Measurements from ENCODE around the gene PAPLN. TPM values are rescaled to one million over a fixed set of nuclear protein-coding genes. Genes with fewer than 3 reads are reported as not detected.

PAPLN gene
- total RNA-seq, 2 donors from 2014 or later = 18.4 to 20.1 TPM

DNA sequence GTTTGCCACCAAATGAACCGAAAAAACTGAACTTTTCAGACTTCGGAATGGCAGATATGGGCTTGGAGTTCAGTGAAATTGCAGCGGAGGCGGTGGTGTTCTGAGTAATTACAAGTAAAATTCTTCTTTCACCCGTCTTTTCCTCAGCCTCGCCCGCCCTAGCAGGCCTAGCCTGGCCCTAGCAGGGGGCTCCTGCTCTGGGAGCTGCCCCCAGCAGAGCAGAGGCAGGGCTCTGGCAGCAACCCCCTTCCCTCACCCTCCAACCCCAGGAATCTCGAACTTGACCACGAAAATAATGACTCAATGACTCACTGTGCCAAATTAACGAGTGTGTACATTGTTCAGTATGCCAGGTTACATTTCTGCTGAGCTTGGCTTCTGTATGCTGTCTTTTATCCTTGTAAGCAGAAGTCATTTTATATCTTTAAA, 1.1 kb downstream of the PAPLN start:
- H3K36me3 ChIP-seq (ENCODE audit: control insufficient read depth, insufficient read depth, low read length) = no peaks in the 10 kb centered on the region
- H3K36me3 Mint-ChIP-seq (ENCODE audit: low read depth) = peaks cover under 1% of the 10 kb centered on the region
- H3K4me3 ChIP-seq (ENCODE audit: low read length) = peak overlapping the region; percentile 77
- peaks cover 79% of the 10 kb centered on the region for H3K27me3 Mint-ChIP-seq (ENCODE audit: insufficient read depth)
- 25 to 29% methylated on average over 7 to 10 of the region's 10 CpGs for WGBS, 2 experiments (ENCODE audit: insufficient coverage in 1 of 2, insufficient read length in 1 of 2)
- H3K27ac Mint-ChIP-seq = no peak overlapping the region
- DNase-seq = no peak
- TF ChIP-seq, protein P1, sequence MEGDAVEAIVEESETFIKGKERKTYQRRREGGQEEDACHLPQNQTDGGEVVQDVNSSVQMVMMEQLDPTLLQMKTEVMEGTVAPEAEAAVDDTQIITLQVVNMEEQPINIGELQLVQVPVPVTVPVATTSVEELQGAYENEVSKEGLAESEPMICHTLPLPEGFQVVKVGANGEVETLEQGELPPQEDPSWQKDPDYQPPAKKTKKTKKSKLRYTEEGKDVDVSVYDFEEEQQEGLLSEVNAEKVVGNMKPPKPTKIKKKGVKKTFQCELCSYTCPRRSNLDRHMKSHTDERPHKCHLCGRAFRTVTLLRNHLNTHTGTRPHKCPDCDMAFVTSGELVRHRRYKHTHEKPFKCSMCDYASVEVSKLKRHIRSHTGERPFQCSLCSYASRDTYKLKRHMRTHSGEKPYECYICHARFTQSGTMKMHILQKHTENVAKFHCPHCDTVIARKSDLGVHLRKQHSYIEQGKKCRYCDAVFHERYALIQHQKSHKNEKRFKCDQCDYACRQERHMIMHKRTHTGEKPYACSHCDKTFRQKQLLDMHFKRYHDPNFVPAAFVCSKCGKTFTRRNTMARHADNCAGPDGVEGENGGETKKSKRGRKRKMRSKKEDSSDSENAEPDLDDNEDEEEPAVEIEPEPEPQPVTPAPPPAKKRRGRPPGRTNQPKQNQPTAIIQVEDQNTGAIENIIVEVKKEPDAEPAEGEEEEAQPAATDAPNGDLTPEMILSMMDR (conservative IDR thresholded peaks at IDR 0.05) = no peak
- no peaks in the 10 kb centered on the region for H3K9me3 Mint-ChIP-seq
- peak overlapping the region; percentile 50 for H3K4me3 Mint-ChIP-seq
- peaks cover 42% of the 10 kb centered on the region for H3K4me1 Mint-ChIP-seq
- H3K9me3 ChIP-seq (ENCODE audit: control insufficient read depth, low read length) = no peaks in the 10 kb centered on the region
- peaks cover 24% of the 10 kb centered on the region for H3K4me1 ChIP-seq (ENCODE audit: control insufficient read depth, insufficient read depth, low read length)
- no peak overlapping the region for H3K27ac ChIP-seq (ENCODE audit: low read depth, low read length)
- peak overlapping the region; percentile 25 for H3K9ac ChIP-seq (ENCODE audit: extremely low read depth, low read length, poor library complexity, severe bottlenecking)
- H3K27me3 ChIP-seq (ENCODE audit: control insufficient read depth, insufficient read depth, low read length, poor library complexity, severe bottlenecking) = peaks cover 56% of the 10 kb centered on the region

DNA sequence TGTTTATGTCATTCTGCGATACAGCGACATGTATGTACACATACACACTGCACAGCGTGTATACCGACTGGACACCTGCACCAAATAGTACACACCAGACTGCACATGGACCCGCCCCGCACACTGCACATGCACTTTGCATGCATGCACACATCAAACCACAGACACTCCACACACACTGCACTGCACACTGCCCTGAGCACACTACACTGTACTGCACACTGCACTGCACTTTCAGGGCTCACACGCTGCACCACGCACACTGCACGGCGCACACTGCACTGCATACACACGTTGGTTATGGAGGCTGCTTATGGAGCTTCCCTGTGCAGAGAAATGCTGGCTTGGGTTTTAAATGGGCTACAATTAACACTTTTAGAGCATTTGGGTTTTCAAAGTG, 1.6 kb downstream of the PAPLN start:
- no peaks in the 10 kb centered on the region for H3K9me3 ChIP-seq (ENCODE audit: control insufficient read depth, low read length)
- H3K27me3 ChIP-seq (ENCODE audit: control insufficient read depth, insufficient read depth, low read length, poor library complexity, severe bottlenecking) = peaks cover 56% of the 10 kb centered on the region
- Mint-ChIP-seq H3K9me3 (no peaks in the 10 kb centered on the region), H3K27ac (no peak overlapping the region), H3K4me3 (peak overlapping the region; percentile 50), H3K36me3 (ENCODE audit: low read depth) (peaks cover 5% of the 10 kb centered on the region), H3K27me3 (ENCODE audit: insufficient read depth) (peaks cover 79% of the 10 kb centered on the region), H3K4me1 (peaks cover 37% of the 10 kb centered on the region)
- no peaks in the 10 kb centered on the region for H3K36me3 ChIP-seq (ENCODE audit: control insufficient read depth, insufficient read depth, low read length)
- peak overlapping the region; percentile 77 for H3K4me3 ChIP-seq (ENCODE audit: low read length)
- peaks cover 22% of the 10 kb centered on the region for H3K4me1 ChIP-seq (ENCODE audit: control insufficient read depth, insufficient read depth, low read length)
- H3K9ac ChIP-seq (ENCODE audit: extremely low read depth, low read length, poor library complexity, severe bottlenecking) = no peak overlapping the region
- H3K27ac ChIP-seq (ENCODE audit: low read depth, low read length) = no peak overlapping the region
- 91 to 93% methylated on average over 7 to 11 of the region's 11 CpGs for WGBS, 2 experiments (ENCODE audit: insufficient coverage in 1 of 2, insufficient read length in 1 of 2)
- no peak for DNase-seq
- TF ChIP-seq, protein P1 (conservative IDR thresholded peaks at IDR 0.05) = no peak

DNA sequence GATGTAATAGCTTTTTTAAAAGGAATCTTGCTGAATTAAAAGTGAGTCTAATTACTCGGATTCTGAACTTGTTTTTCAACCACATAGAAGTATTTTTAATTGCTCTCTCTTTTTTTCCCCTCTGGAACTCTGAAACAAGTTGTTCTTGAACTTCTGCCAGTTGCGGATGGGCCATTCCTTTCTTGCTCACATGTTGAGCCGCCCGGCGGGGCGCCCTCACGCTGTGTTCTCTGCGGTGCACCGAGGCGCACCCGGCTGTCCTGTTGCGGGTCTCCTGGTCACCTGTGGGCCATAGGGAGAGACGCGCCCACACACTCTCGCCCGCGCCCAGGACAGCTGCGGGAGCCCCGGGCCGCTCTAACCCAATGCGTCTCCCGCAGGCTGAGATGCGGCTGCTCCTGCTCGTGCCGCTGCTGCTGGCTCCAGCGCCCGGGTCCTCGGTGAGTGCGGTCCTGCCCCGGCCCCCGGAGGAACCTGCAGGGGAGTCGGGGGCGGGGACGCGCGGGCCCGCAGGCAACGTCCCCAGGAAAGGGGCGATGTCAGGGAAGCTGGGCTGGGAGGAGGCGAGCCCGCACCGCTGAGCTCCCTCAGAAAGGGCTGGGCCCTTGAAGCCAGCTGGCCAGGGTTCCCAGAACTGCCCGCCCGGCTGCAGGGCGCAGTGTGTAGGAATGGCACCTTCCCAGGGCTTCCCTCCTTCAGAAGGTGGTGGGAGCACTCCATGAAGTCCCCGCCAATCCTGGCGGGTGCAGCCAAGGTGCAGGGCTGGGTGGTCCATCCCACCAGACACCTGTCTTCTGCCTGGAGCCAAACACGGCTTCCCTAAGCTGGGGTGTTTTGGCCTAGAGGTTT, 2.3 kb downstream of the PAPLN start:
- peaks cover 5% of the 10 kb centered on the region for H3K36me3 Mint-ChIP-seq (ENCODE audit: low read depth)
- Histone ChIP-seq H3K36me3 (ENCODE audit: control insufficient read depth, insufficient read depth, low read length) (no peaks in the 10 kb centered on the region), H3K9me3 (ENCODE audit: control insufficient read depth, low read length) (no peaks in the 10 kb centered on the region), H3K27me3 (ENCODE audit: control insufficient read depth, insufficient read depth, low read length, poor library complexity, severe bottlenecking) (peaks cover 56% of the 10 kb centered on the region), H3K4me1 (ENCODE audit: control insufficient read depth, insufficient read depth, low read length) (peaks cover 15% of the 10 kb centered on the region), H3K27ac (ENCODE audit: low read depth, low read length) (no peak overlapping the region), H3K9ac (ENCODE audit: extremely low read depth, low read length, poor library complexity, severe bottlenecking) (no peak overlapping the region), H3K4me3 (ENCODE audit: low read length) (peak overlapping the region; percentile 77)
- peaks cover 32% of the 10 kb centered on the region for H3K4me1 Mint-ChIP-seq
- H3K27ac Mint-ChIP-seq = no peak overlapping the region
- H3K4me3 Mint-ChIP-seq = peak overlapping the region; percentile 50
- peaks cover 81% of the 10 kb centered on the region for H3K27me3 Mint-ChIP-seq (ENCODE audit: insufficient read depth)
- peak; percentile 81 for DNase-seq
- TF ChIP-seq, protein P1 (conservative IDR thresholded peaks at IDR 0.05) = no peak
- no peaks in the 10 kb centered on the region for H3K9me3 Mint-ChIP-seq
- WGBS, 2 experiments (ENCODE audit: insufficient coverage in 1 of 2, insufficient read length in 1 of 2) = 24 to 25% methylated on average over 27 to 48 of the region's 48 CpGs
